Renal cortex interstitium (tissue), 15 donors: ENCODE results near the gene IRF2. TPM values are rescaled to one million over a fixed set of nuclear protein-coding genes. Genes with fewer than 3 reads are reported as not detected.

Experiments used
- DNase-seq, 11 donors: peaks; one replicate each; pipeline ENCODE4 v3.0.0-alpha.2; 2013; ENCODE audit warnings: low read depth in 9 of 11, low spot score in 4 of 11; ENCODE audit errors: extremely low read depth in 1 of 11
- long read RNA-seq, 16 experiments: transcript quantifications; one replicate each; lab custom pipeline, GENCODE V29; 2026
- polyA plus RNA-seq, 3 donors: library from polyadenylated mRNA; unstranded; fragments of 120-200 nt; gene quantifications; one replicate each; pipeline ENCODE4 v1.2.1, GENCODE V29; 2013; ENCODE audit not compliant: insufficient read length in 3 of 3

IRF2 gene
- polyA plus RNA-seq = 10 to 100 TPM; 30.9 to 35.1 (median 31.4) TPM
- long read RNA-seq, donor 1, partial matches to known transcripts = 0 of 2 reads
- long read RNA-seq, donor 1, other reads (novel, unspliced or antisense) = 0 of 2 reads
- long read RNA-seq, donor 2, partial matches to known transcripts = 0 of 1 reads
- long read RNA-seq, donor 2, other reads (novel, unspliced or antisense) = 0 of 1 reads
- long read RNA-seq, donor 3, transcript IRF2-201 (9 exons, 2,303 nt) = major isoform, 17 of 18 reads
- long read RNA-seq, donor 3, partial matches to known transcripts = 0 of 18 reads
- long read RNA-seq, donor 3, other reads (novel, unspliced or antisense) = 0 of 18 reads
- long read RNA-seq, donor 4, transcript IRF2-201 (9 exons, 2,303 nt) = major isoform, 8 of 8 reads
- long read RNA-seq, donor 4, partial matches to known transcripts = 0 of 8 reads
- long read RNA-seq, donor 4, other reads (novel, unspliced or antisense) = 0 of 8 reads
- long read RNA-seq, donor 5 = 0 reads
- long read RNA-seq, donor 6, transcript IRF2-201 (9 exons, 2,303 nt) = major isoform, 5 of 13 reads
- long read RNA-seq, donor 6, partial matches to known transcripts = 8 of 13 reads
- long read RNA-seq, donor 6, other reads (novel, unspliced or antisense) = 0 of 13 reads
- long read RNA-seq, donor 7, partial matches to known transcripts = 0 of 2 reads
- long read RNA-seq, donor 7, other reads (novel, unspliced or antisense) = 0 of 2 reads
- long read RNA-seq, donor 8 = 0 reads
- long read RNA-seq, donor 9, transcript IRF2-201 (9 exons, 2,303 nt) = major isoform, 8 of 8 reads
- long read RNA-seq, donor 9, partial matches to known transcripts = 0 of 8 reads
- long read RNA-seq, donor 9, other reads (novel, unspliced or antisense) = 0 of 8 reads
- long read RNA-seq, donor 10, transcript IRF2-201 (9 exons, 2,303 nt) = major isoform, 5 of 12 reads
- long read RNA-seq, donor 10, partial matches to known transcripts = 7 of 12 reads
- long read RNA-seq, donor 10, other reads (novel, unspliced or antisense) = 0 of 12 reads
- long read RNA-seq, donor 11, transcript IRF2-201 (9 exons, 2,303 nt) = major isoform, 6 of 6 reads
- long read RNA-seq, donor 11, partial matches to known transcripts = 0 of 6 reads
- long read RNA-seq, donor 11, other reads (novel, unspliced or antisense) = 0 of 6 reads
- long read RNA-seq, donor 12, partial matches to known transcripts = 0 of 3 reads
- long read RNA-seq, donor 12, other reads (novel, unspliced or antisense) = 0 of 3 reads
- long read RNA-seq, donor 13 = 0 reads
- long read RNA-seq, donor 14, partial matches to known transcripts = 0 of 3 reads
- long read RNA-seq, donor 14, other reads (novel, unspliced or antisense) = 0 of 3 reads
- long read RNA-seq, donor 15, partial matches to known transcripts = 0 of 2 reads
- long read RNA-seq, donor 15, other reads (novel, unspliced or antisense) = 0 of 2 reads
- long read RNA-seq, donor 16, transcript IRF2-201 (9 exons, 2,303 nt) = major isoform, 19 of 20 reads
- long read RNA-seq, donor 16, partial matches to known transcripts = 0 of 20 reads
- long read RNA-seq, donor 16, other reads (novel, unspliced or antisense) = 0 of 20 reads

DNA sequence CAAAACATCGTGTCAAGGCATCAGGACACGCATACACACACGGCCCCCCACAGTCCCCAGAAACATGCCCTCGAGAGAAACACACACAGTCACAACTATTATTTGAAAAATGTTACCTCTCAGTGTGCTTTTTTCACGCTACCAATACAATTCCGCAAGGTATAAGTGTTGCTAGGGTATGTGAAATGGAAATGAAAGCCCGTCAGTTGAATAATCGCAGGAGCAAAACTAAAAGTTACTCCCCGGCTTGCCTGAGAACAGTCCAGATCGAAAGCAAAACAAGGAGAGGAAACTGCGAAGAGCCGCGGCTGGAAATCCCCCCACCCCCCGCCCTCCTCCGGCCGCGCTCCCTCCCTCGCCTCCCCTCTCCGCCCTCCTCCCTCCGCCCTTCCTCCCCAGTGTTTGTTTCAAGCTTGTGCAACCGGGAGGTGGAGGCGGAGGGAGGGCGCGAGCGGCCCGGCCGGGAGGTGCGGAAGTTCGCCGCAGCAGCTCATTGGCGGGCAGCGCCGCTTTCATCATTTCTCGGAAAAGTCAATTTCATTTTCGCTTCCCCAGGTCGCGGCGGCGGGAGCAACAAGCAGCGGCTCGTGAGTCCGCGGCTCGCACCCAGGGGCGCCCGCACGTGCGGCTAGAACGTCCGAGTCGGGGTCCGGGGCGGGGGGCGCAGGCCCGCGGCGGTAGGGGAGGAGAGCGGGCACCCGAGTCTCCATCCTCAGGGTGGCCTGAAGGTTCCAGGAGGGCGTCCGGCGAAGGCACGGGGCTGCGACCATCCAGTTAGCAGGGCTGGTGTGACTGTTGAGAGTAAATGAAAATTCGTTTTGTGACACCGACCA, at the start of gene IRF2:
Gene IRF2 (minus strand): TSS at position 288 of the 833 bp plus-strand sequence. CDS start 45,486 bp downstream, outside the sequence.
- DNase-seq = peak; percentile 87 to 96 (median 94)

- DNase-seq = no peak
These were observed 41.3 kb upstream of the IRF2 start for GRCh38 chr4:184515606-184516005.

DNA sequence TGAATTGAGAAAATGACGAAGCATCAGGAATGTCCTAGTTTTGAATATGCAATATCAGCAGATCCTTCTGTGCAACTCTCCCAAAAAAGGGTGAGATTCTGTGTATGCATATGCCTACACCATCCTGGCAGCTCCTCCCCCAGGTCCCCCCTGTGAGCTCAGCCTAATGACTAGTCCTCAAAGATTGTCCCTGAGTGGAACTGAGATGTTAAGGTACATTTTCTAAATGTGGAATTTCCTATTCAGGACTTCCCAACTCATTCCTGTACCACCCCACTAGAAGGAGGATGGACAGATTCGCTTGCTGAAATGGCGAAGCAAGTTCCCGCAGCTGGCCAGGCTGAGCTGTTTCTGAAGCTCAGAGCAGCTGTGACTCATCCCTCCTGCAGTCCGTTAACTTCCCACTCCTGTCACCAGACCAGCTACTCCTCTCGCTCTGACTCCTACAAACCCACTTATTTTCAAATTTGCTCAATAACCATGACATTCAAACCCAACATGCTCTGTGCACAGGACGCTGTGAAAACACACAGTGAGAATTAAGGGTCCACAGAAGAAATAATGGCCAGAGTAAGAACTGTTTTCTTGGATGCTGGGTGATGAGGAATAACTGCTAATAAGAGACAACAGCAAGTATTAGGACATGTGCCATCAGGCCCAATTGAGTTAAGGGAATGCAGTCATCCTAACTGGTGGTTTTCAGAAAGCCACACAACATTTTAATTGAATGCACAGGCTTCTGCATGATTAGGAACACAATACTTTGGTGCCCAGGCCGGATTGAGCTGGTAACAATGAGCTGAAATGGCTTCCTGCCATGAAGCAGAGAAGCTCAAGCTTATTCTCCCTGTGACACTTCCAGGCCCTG, 40.0 kb upstream of the IRF2 start:
- DNase-seq = peak in 4 of 11 donors; percentile 23 to 51 (median 42)

GRCh38 chr4:184513802-184514120, 39.4 kb upstream of the IRF2 start:
- no peak for DNase-seq

GRCh38 chr4:184511156-184511555, 36.8 kb upstream of the IRF2 start:
- DNase-seq = no peak

GRCh38 chr4:184510401-184510800, 36.1 kb upstream of the IRF2 start:
- DNase-seq = no peak

GRCh38 chr4:184506527-184507121, 32.3 kb upstream of the IRF2 start:
- DNase-seq = no peak

DNA sequence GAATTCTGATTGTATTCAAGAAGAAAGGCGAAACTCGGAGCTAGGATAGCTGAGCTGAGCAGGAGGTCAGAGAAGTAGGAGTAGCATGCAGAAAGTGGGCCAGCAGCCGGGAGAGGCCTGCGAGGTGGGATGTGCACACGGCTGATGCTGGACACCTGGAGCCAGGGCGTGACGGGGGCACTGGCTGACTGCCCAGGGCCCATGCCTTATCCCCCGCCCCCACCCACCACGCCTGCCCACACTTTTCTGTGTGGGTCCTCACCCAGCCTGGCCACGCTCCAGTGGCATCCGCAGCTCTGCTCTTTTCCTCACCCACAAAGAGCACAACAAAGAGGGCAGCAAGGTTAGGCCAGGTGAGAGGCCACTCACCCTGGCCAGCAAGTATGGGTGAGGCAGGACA, 30.0 kb upstream of the IRF2 start:
- no peak for DNase-seq

- no peak for DNase-seq
These were observed 29.5 kb upstream of the IRF2 start for GRCh38 chr4:184503869-184504300.

GRCh38 chr4:184500748-184501589, 26.6 kb upstream of the IRF2 start:
- no peak for DNase-seq

DNA sequence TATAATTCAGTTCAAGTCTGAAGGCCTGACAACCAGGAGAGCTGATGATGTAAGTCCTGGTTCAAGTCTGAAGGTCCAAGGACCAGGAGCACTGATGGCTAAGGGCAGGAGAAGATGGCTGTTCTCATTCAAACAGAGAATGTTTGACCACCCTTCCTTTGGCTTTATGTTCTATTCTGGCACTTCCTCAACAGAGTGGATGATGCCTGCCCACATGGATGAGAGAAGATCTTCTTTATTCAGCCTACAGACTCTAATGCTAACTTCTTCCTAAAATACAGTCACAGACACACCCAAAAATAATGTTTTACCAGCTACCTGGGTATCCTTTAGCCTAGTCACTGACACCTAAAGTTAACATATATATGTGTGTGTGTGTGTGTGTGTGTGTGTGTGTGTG, 25.6 kb upstream of the IRF2 start:
- no peak for DNase-seq

DNA sequence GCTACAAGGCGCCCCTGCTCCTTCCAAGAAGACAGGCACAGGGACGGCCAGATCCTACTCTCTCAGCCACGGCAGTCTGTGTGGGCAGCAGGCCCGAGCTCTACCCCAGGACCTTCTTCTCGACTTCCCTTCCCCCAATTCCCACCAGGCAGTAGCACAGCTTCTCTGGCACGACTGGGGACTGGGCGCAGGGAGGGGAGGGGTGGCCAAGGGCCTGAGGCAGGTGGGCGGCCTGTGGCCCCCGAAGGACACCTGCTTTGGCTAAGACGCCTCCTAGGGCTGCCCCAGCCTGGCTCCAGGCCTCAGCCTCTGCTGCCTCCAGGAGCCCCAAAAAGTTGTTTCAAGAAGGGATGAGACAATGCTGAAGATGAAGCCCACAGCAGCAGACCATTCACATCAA, 24.2 kb upstream of the IRF2 start:
- no peak for DNase-seq

DNA sequence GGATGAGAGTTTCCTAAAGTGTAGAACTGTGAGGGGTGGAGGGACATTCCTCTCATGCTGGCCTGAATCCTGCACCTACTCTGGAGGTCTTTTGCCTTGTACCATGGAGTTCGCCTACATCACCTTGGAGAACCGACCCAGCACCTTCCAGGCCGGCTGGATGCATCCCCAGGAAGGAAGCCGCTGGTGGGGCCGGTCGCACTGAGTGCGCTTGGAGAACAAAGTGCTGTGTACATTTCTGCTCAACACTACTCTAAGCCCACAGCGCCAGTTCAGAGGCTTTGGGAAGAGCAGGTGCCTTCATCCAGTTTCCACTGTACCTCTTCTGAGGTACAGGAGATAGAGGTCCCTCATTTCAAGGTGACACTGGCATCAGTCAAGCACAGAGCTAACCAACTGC, 15.4 kb upstream of the IRF2 start:
- DNase-seq = no peak

DNA sequence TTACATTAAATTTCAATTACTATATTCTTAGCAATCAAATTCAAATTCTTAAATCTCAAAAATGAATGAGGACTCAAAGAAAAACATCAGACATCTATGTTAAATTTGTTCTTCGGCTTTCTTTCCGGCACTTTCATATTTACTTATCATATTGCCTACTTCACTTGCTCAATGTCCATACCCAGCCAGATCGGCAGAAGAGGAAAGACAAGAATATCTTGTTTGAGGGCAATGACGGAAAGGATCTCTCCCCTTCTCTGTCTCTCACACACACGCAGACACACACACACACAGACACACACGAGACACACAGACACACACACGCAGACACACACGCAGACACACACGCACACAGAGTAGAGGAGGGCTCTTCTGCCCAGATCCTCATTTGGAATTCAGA, 13.2 kb upstream of the IRF2 start:
- DNase-seq = no peak

DNA sequence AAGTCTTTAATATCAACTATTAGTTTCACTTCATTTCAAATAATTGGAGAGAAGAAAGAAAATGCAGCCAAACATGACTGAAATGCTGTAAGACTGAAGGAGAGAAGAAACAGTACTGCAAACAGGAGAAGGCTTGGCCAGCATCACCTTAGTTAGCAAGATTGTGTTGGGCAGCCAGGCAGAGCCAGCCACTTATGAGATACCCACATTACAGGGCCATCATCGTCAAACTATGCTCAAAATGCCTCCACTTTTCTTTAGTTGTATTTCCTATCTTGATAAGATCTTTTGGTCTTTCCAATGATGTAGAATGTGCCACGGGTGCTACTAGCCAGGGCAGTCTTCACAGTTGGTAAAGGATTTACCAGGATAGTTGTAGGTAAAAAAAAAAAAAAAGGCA, 10.9 kb upstream of the IRF2 start:
- no peak for DNase-seq

DNA sequence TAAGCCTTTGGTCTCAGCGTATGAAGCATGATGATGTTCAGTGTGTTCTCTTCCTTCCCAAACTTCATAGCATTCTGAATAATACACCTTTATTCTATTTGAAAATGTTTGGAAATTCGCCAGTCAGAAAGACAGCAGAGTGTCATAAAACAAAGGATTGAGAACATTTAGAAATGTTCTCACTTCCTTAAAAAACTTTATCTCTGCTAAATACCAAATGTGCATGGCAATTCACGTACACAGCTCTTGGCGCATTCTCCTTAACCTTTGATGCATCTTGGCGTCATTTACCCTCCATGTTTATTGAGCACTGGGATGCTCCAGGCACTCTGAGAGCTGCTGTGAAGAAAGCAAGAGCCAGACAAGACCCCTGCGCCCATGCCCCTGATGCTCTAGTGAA, 7.2 kb upstream of the IRF2 start:
- no peak for DNase-seq
